HG03575 (cell line): ENCODE data around the gene NAPSA.

ENCODE experiments used
- ATAC-seq: cut with Tn5 transposase; IDR thresholded peaks from one replicate; pipeline ENCODE4 v1.9.1; 2021; ENCODE audit not compliant: unreplicated experiment, insufficient number of reproducible peaks, low FRiP score; ENCODE audit errors: extremely low read depth

The NAPSA gene

DNA sequence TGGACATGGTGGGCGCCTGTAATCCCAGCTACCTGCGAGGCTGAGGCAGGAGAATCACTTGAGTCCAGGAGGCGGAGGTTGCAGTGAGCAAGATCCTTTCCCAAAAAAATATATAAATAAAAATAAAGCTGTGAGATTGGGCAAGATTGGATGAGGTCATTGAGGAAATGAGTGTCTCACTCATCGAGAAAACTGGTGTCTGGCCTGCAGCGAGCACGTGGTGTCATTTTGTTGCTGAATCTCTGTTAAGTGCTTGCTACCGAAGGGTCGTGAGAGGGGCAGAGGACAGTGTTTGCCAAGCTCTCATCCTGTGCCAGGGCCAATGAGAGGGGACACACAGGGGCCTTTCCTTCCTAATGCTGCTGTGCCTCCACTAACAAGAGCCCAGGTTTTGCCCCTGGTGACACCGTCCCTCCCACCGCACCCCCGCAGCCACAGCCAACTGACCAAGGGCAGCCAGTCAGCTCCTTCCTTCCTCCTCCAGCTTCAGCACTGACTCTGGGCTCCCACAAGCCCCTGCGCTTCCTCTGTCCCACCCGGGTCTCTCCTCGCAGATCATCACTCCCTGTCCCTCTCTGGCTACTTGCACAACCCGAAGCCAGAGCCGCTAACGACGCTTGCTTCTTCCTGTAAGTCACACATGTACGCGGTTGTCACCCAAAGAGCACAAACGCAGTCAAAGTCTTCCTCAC, 21.9 kb upstream of the NAPSA start:
- ATAC-seq: no peak

DNA sequence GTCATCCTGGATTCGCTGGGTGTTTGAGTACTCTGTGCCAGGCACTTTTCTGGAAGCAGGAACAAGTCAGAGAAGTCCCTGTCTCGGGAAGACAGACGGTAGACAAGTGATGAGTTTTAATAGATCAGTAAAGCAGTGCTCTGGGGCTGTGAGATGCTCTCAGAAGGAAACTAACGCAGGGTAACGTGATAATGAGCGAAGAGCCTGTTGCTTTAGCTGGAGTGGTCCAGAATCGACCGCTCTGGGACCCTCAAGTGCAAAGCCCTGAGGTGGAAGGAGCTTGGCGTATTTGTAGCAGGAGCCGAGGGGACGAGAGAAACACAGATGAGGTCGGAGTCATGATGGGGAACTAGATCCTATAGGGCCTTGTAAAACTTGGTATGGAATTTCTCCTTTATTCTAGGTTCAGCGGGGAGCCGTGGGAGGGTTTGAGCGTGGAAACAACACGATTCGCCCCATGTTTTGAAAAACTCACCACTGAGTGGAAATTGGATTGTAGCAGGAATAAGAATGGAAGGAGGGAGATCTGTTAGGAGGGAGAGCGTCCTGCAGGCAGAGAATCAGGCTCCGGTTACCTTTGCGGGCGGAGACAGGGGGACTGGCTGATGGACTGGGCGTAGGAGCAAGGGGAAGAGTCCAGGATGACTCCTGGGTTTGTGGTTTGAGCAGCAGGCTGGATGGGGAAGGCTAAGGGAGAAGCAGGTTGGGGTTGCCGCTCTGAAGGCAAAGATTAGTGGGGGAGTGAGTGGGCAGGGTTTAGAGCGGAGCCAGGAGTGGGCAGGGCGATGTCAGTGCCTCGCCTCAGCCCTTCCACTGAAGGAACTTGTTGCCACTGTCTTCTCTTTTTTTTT, 19.5 kb upstream of the NAPSA start:
- no peak for ATAC-seq

DNA sequence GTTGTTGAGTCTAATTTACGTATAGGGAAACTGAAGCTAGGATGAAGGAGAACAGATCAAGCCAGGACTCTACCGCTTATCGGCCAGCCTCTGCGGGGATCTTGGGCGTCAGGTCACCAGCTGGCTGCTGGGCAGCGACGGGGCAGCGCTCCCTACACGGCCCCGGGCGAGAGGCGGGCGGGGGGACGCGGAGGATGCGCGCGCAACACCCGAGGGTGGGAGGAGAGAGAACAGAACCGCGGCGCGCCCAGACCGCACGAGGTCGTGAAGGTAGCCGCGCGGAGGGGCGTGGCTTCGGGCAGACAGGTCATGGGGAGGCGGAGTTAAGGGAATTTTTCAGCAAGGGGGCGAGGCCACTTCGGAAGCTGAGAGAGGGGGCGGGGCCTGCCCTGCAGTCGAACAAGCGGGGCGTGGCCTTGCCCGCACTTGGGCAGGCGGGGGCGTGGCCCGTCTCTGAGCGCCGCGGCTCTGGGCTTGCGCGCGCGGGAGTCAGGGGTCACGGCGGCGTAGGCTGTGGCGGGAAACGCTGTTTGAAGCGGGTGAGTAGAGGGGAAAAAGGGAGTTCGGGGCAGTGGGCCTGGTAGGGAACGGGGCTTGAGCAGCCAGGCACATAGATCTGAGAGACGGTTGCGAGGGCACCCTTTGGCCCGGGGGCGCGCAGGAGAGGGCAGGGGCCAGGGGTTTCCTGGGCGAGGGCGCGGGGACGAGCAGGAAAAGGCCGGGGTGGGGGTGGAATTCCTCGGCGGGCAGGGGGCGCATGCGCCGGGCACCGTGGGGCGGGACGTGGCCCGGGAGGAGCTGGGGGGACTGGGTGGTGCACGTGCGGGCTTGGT, 18.6 kb upstream of the NAPSA start, which contains the start of gene POLD1:
Gene POLD1, plus strand, starts transcription at position 496 of the 833 bp plus-strand sequence. CDS start 14,505 bp downstream, outside the sequence.
- peak; percentile 53 for ATAC-seq

DNA sequence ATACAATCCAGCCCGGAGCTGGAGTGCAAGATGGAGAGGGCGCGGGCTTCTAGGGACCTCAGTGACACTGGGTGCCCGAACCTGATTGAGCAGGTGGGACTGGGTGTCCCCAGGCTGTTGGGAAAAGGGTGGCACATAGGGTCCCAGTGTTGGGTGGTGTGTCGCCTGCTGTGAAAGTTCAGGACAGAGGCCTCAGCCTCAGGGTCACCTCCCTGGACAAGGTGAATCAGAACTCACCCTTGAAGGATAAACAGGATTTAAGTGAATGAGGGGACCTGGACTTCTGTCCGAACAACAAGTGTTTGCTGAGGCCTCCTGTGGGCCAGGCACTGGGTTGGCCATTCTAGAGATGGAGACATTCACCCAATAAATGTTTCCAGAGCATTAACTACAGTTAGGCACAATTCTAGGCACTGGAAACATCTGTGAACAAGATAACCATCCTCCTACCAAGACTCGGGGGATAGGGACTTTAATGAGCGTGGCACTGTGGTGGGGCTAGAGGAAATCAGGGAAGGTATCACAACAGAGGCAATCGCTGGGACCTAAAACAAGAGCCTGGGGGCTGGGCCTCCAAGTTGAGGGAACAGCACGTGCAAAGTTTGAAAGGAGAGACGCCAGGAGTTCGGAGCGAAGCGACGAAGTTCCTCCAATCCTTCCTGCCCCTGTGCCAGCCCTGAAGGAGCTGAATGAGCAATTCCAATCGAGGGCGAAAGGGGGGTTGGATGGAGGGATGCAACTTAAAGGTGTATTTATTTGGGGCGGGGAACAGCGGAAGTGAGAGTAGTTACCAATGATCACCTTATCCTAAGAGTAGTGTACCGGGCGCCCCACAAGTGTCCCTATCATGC, 17.8 kb upstream of the NAPSA start:
- ATAC-seq: no peak

DNA sequence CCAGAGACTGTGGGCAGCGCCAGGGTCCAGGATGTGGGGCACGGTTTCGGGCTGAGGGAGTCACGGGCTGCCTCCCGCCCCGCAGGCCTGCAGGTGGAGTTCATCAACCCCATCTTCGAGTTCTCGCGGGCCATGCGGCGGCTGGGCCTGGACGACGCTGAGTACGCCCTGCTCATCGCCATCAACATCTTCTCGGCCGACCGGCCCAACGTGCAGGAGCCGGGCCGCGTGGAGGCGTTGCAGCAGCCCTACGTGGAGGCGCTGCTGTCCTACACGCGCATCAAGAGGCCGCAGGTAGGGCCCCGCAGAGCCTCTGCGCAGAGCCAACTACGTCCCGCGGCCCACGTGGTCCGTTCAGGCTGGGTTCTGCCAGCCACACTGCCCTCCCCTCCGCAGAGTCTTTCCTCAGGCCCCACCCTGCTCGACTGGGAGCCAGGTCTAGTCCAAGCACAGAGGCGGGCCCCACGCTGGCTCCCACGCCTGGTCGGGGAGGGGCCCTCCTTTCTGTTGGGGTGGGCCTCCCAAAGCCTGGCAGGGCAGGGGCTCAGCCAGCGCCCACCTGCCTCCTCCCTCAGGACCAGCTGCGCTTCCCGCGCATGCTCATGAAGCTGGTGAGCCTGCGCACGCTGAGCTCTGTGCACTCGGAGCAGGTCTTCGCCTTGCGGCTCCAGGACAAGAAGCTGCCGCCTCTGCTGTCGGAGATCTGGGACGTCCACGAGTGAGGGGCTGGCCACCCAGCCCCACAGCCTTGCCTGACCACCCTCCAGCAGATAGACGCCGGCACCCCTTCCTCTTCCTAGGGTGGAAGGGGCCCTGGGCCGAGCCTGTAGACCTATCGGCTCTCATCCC, 16.7 kb upstream of the NAPSA start:
- ATAC-seq: no peak

DNA sequence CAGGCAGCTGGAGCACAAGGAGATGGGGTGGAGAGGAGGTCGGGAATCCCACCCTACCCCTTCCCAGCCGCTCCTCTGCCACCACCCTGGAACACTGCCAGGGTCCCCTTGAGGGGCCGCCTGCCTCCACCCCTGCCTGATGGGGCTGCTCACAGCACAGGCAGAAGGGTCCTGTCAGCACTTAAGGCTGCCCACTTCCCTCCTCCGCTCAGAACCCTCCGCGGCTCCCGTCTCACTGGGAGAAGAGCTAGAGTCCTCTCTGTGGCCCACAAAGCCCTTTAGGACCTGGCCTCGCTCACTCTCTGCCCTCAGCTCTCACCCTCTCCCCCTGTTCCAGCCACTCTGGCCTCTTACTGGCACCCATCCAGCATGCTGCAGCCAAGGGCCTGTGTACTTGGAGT, 15.3 kb upstream of the NAPSA start:
- ATAC-seq: no peak

DNA sequence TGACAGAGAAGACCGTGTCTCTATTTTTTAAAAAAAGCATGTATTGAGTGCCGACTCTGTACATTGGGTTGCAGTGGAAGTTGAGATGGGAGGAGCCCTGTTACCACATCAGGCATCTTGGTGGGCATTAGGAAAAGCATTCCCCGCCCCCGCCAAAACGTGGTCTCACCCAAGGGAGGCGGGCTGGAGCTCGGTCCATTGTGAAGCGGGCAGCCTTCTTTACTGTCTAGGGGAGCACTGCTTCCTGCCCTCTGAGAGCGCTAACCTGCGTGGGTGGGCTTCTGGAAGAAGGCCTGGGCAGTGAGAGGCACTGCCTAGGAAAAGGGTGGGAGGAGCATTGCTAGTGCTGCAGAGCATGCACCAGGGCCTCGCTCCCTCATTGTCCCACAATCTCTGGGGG, 14.7 kb upstream of the NAPSA start:
- ATAC-seq: no peak

DNA sequence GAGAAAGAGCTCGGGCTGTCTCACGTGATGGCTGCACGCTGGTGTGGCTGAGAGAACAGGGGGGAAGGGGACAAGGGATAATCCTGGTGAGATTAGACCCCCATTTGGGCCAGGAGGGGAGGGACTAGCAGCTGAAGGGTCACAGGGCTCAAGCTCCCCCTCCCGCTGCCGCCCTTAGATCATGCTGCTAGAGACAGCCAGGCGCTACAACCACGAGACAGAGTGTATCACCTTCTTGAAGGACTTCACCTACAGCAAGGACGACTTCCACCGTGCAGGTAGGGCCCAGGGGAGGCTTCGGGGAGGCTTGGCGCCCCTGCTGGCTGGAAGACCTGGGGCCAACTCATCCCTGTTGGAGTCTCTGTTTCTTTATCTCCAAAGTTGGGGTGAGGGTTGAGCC, 14.2 kb upstream of the NAPSA start:
- no peak for ATAC-seq

DNA sequence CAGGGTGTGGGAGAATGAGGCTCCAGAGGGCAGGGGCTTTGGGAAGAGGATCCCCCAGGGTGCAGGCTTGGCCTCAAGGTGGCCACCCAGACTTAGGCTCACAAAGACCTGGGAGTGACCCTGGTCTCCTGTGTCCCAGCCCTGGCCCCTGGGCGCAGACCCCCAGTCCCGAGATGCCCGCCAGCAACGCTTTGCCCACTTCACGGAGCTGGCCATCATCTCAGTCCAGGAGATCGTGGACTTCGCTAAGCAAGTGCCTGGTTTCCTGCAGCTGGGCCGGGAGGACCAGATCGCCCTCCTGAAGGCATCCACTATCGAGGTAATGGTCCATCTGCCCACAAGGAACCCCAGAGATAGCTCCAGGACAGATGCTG, 13.4 kb upstream of the NAPSA start:
- no peak for ATAC-seq

DNA sequence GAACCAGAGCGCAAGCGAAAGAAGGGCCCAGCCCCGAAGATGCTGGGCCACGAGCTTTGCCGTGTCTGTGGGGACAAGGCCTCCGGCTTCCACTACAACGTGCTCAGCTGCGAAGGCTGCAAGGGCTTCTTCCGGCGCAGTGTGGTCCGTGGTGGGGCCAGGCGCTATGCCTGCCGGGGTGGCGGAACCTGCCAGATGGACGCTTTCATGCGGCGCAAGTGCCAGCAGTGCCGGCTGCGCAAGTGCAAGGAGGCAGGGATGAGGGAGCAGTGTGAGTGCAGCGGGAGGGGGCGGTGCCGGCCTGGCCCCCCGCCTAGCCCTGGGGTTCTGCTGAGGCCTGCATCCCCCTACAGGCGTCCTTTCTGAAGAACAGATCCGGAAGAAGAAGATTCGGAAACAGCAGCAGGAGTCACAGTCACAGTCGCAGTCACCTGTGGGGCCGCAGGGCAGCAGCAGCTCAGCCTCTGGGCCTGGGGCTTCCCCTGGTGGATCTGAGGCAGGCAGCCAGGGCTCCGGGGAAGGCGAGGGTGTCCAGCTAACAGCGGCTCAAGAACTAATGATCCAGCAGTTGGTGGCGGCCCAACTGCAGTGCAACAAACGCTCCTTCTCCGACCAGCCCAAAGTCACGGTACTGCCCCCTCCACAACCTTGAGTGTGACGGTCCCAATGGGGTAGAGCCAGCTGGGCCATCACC, 12.9 kb upstream of the NAPSA start:
- no peak for ATAC-seq

DNA sequence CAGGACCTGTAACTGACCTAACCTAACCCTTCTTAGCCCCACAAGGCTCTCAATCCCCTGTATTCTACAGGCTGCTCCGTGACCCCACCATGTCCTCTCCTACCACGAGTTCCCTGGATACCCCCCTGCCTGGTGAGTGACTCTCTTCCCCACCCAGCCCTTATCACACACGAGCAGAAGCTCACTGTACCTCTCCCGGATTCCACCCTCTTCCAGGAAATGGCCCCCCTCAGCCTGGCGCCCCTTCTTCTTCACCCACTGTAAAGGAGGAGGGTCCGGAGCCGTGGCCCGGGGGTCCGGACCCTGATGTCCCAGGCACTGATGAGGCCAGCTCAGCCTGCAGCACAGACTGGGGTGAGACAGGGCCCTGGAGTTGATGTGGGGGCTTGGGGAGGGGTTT, 12.1 kb upstream of the NAPSA start:
- no peak for ATAC-seq

DNA sequence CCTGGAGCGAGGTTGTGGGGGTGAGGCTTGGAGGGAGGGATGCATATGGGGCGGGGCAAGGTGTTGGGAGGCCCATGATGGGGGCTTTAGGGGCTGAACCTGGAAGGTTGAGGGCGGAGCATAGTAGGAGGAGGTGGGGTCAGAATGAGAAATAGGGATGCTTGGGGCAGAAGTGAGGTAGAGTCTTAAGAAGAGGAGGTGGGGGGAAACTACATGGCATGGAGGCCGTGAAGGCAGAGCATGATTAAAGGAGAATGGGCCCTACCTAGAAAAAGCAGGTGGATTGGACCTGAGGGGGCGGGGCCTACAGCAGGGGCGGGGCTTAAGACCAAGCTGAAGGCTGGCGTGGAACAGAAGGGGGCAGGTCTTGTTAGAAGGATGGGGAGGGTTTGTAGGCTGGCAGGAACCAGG, 11.6 kb upstream of the NAPSA start:
- ATAC-seq: no peak

DNA sequence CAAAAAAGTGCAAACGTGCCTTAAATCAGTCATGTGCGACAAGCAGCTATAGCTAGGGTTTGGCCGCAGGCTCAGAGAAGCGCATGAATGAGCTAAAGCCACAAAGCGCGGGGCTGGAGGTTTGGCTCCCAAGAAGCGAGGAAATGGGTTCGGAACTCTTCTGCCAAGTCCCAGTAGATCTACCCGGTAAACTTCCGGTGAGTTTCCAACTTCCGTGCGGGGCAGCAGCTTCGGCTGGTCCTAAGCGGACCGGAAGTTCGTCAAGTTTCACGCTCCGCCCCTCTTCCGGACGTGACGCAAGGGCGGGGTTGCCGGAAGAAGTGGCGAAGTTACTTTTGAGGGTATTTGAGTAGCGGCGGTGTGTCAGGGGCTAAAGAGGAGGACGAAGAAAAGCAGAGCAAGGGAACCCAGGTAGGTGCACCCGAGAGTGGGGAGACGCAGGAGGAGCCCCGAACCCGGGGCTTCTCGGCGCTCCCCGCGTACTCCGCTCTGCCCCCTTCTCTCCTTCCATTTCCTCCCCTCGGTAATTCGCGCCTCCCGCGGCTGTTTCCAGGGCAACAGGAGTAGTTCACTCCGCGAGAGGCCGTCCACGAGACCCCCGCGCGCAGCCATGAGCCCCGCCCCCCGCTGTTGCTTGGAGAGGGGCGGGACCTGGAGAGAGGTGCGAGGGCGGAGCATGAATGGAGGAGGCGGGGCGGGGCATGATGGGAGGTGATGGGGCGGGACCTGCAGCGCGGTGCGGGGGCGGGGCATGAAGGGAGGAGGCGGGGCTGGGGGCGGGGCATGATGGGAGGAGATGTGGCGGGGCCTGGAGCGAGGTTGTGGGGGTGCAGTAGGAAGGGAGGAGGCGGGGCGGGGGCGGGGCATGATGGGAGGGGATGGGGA, 11.0 kb upstream of the NAPSA start, which contains the start of gene NR1H2:
Gene NR1H2, plus strand, starts transcription at position 292 of the 885 bp plus-strand sequence. CDS start 1,149 bp downstream, outside the sequence.
- ATAC-seq: no peak

DNA sequence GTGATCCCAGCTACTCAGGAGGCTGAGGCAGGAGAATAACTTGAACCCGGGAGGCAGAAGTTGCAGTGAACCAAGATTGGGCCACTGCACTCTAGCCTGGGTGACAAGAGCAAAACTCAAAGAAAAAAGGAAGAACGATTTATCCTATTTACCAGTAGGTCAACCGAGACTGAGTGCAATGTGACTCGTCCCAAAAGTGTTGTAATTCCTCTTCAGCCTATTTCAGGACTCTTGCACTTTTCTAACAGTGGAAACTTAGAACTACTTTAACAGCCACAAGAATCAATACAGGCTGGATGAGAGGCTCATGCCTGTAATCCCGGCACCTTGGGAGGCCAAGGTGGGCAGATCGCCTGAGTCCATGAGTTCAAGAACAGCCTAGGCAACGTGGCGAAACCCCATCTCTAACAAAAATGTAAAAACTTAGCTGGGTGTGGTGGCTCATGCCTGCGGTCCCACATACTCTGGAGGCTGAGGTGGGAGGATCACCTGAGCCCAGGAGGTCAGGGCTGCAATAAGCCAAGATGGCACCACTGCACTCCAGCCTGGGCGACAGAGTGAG, 6.6 kb upstream of the NAPSA start:
- no peak for ATAC-seq

DNA sequence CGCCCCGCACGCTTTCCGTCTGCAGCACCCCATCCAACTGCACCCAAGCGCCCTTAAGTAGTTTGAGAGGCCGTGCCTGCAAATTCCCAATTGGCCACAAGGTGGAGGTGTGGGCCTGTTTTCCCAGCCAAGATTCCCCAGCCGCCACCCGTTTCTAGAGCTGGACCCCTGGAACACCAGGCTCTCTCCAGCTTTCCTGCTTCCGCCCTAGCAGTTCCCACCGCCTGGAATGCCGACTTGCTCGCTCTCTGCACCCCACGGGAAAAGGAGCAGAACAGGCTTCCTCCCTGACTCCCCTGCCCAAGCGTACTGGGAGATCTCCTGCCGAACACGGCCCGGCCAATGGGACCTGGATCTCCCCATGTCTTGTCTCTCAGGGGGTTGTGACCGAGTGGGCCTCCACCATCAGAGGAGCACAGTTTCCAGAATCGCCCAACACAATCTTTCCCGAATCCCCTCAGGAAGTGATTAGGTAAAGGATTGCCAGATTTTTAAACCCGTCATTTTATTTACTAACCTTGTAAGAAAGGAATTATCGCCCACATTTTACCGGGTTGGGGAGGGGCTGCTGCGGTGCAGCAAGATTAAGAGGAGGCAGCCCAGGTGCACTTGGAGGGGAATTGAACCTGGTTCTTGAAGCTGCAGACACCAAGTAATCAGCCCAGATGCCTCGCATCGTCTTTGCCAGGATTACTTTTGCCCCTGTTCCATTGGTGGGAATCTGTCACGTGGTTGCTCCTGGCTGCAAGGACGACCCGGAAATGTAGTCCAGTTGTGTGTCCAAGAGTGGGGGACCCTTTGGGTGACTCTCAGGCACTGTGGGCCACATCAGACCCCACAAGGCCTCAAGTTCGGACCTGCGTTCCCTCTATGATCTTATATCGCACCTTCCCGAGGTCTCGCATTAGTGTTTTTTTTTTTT, 3.5 kb upstream of the NAPSA start:
- ATAC-seq: no peak
